ENCODE measurements around the gene TFPI2. TPM values are rescaled to one million over a fixed set of nuclear protein-coding genes. Genes with fewer than 3 reads are reported as not detected.

TFPI2 gene
- total RNA-seq, 1 donor from 2014 or later: 4.1 TPM

GRCh38 chr7:93866886-93867285 lies 23.7 kb downstream of the TFPI2 start:
- ATAC-seq (no peak), DNase-seq (ENCODE audit: low spot score) (no peak)
- intact Hi-C loops (cut with DNase I): no loop called here

GRCh38 chr7:93862651-93863050 lies 27.9 kb downstream of the TFPI2 start:
- no peak for ATAC-seq
- DNase-seq (ENCODE audit: low spot score): no peak
- intact Hi-C loops (cut with DNase I): no loop called here

GRCh38 chr7:93861325-93861949 lies 29.1 kb downstream of the TFPI2 start:
- no peak for DNase-seq (ENCODE audit: low spot score)
- intact Hi-C loops (cut with DNase I): no loop called here
- ATAC-seq: no peak

- intact Hi-C loops (cut with DNase I): no loop called here
- no peak for ATAC-seq
- no peak for DNase-seq (ENCODE audit: low spot score)
Measured at GRCh38 chr7:93860261-93860660, 30.3 kb downstream of the TFPI2 start.

- intact Hi-C loops (cut with DNase I): no loop called here
- ATAC-seq (no peak), DNase-seq (ENCODE audit: low spot score) (no peak)
Measured at GRCh38 chr7:93858857-93859256, 31.7 kb downstream of the TFPI2 start.

GRCh38 chr7:93856323-93856722 lies 34.2 kb downstream of the TFPI2 start:
- intact Hi-C loops (cut with DNase I): no loop called here
- ATAC-seq (no peak), DNase-seq (ENCODE audit: low spot score) (no peak)

GRCh38 chr7:93855797-93856196 lies 34.8 kb downstream of the TFPI2 start:
- intact Hi-C loops (cut with DNase I): no loop called here
- no peak for DNase-seq (ENCODE audit: low spot score)
- no peak for ATAC-seq

- DNase-seq (ENCODE audit: low spot score): no peak
- ATAC-seq: no peak
- intact Hi-C loops (cut with DNase I): no loop called here
Measured at GRCh38 chr7:93854480-93854879, 36.1 kb downstream of the TFPI2 start.

- intact Hi-C loops (cut with DNase I): no loop called here
- ATAC-seq (no peak), DNase-seq (ENCODE audit: low spot score) (no peak)
Measured at GRCh38 chr7:93851536-93851935, 39.0 kb downstream of the TFPI2 start.

- ATAC-seq (no peak), DNase-seq (ENCODE audit: low spot score) (no peak)
- intact Hi-C loops (cut with DNase I): no loop called here
Measured at GRCh38 chr7:93843260-93843659, 47.3 kb downstream of the TFPI2 start.

GRCh38 chr7:93838966-93839365 lies 51.6 kb downstream of the TFPI2 start:
- ATAC-seq (no peak), DNase-seq (ENCODE audit: low spot score) (no peak)
- intact Hi-C loops (cut with DNase I): no loop called here

- intact Hi-C loops (cut with DNase I): no loop called here
- no peak for DNase-seq (ENCODE audit: low spot score)
- ATAC-seq: no peak
Measured at GRCh38 chr7:93837245-93837644, 53.3 kb downstream of the TFPI2 start.

GRCh38 chr7:93836116-93836515 lies 54.4 kb downstream of the TFPI2 start:
- ATAC-seq: no peak
- DNase-seq (ENCODE audit: low spot score): no peak
- intact Hi-C loops (cut with DNase I): no loop called here

- DNase-seq (ENCODE audit: low spot score) (no peak), ATAC-seq (no peak)
- intact Hi-C loops (cut with DNase I): no loop called here
Measured at GRCh38 chr7:93835702-93836101, 54.9 kb downstream of the TFPI2 start.

Other genes starting within 250 kb of the TFPI2 start
- gene GNGT1, start 15.8 kb upstream of the TFPI2 start, total RNA-seq: not detected
- 26.3 TPM for gene GNG11, start 31.0 kb upstream of the TFPI2 start, total RNA-seq
- gene BET1, start 113.6 kb upstream of the TFPI2 start, total RNA-seq: 26.4 TPM